ENCODE measurements around the gene B3GALNT2.

Gene B3GALNT2

DNA sequence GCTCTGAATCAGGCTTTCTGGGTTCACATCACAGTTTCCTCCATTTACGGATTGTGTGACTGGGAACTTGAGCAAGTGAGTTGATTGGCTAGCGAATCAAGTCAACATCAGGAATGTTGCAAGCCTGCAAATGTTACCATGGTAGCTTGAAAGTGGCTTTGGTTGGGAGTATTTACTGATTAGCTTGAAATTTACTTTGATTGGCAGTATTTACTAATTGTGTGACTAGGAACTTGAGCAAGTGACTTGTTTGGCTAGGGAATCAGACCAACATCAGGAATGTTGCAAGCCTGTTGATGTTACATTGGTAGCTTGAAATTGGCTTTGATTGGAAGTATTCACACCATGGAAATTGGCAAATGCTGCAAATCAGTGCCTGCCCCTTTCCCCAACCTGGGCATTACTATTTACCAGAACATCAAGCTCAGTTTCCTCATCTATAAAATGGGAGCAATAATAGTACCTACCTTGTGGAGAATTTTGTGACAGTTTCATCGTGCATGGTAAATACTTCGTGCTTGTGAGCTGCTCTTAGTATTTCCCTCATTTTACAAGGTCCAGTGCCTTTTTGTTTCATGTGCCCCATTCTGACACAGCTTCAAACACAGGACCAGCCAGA is 23.1 kb upstream of the B3GALNT2 start:
- no peaks in the 10 kb centered on the region for H3K9me3 ChIP-seq (ENCODE audit: control insufficient read depth, low read length)
- no peak overlapping the region for H3K4me3 ChIP-seq (ENCODE audit: insufficient read depth, low read depth, low read length, poor library complexity, severe bottlenecking)
- no peak overlapping the region for H3K27ac ChIP-seq (ENCODE audit: insufficient read depth, low read length, poor library complexity, severe bottlenecking)
- H3K36me3 ChIP-seq (ENCODE audit: control insufficient read depth, insufficient read depth, low read length), result no peaks in the 10 kb centered on the region
- H3K27me3 ChIP-seq (replicated peaks; ENCODE audit: control insufficient read depth, insufficient read depth, low read length, poor library complexity, severe bottlenecking), result no peaks in the 10 kb centered on the region
- no peak for DNase-seq
- H3K4me1 ChIP-seq (ENCODE audit: control insufficient read depth, insufficient read depth, low read length, poor library complexity, severe bottlenecking), result no peaks in the 10 kb centered on the region

- Histone ChIP-seq H3K9me3 (ENCODE audit: control insufficient read depth, low read length) (no peaks in the 10 kb centered on the region), H3K36me3 (ENCODE audit: control insufficient read depth, insufficient read depth, low read length) (no peaks in the 10 kb centered on the region), H3K4me3 (ENCODE audit: insufficient read depth, low read depth, low read length, poor library complexity, severe bottlenecking) (no peak overlapping the region), H3K27me3 (replicated peaks; ENCODE audit: control insufficient read depth, insufficient read depth, low read length, poor library complexity, severe bottlenecking) (no peaks in the 10 kb centered on the region), H3K4me1 (ENCODE audit: control insufficient read depth, insufficient read depth, low read length, poor library complexity, severe bottlenecking) (no peaks in the 10 kb centered on the region), H3K27ac (ENCODE audit: insufficient read depth, low read length, poor library complexity, severe bottlenecking) (no peak overlapping the region)
- DNase-seq, result no peak
These were observed 21.1 kb upstream of the B3GALNT2 start for GRCh38 chr1:235525314-235525713.

- Histone ChIP-seq H3K36me3 (ENCODE audit: control insufficient read depth, insufficient read depth, low read length) (no peaks in the 10 kb centered on the region), H3K4me3 (ENCODE audit: insufficient read depth, low read depth, low read length, poor library complexity, severe bottlenecking) (no peak overlapping the region), H3K27me3 (replicated peaks; ENCODE audit: control insufficient read depth, insufficient read depth, low read length, poor library complexity, severe bottlenecking) (no peaks in the 10 kb centered on the region), H3K27ac (ENCODE audit: insufficient read depth, low read length, poor library complexity, severe bottlenecking) (no peak overlapping the region), H3K9me3 (ENCODE audit: control insufficient read depth, low read length) (no peaks in the 10 kb centered on the region), H3K4me1 (ENCODE audit: control insufficient read depth, insufficient read depth, low read length, poor library complexity, severe bottlenecking) (no peaks in the 10 kb centered on the region)
- DNase-seq, result no peak
These were observed 12.7 kb upstream of the B3GALNT2 start for GRCh38 chr1:235516862-235517446.

DNA sequence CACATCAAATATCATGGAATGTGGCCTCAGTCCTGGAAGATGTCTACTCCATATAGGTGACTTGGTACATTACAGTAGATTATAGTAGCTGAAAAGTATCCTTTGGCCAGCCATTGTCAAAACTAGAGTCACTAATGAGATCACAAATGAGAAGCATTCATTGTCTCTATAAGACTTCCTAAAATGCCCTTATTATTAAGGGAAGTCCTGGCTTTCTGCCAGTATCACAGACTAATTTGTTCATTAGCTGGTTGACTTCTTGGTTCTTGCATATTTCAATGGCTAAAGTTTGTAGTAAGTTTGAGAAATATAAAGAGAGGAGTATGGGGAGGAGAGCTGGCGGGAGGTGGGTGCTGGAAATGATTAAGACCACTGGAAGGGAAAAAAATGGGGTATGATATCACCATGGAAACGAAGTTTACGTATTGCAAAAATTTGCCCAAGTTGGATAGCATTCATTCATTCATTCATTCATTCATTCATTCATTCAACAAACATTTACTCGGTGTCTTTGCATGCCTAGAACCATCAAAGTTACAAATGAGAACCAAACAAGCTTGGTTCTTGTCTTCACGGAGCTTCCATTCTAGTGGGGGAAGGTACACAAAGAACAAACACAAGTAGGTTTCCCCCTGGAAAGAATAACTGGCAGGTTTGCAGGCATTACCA is 11.7 kb upstream of the B3GALNT2 start:
- no peak for DNase-seq
- H3K4me3 ChIP-seq (ENCODE audit: insufficient read depth, low read depth, low read length, poor library complexity, severe bottlenecking), result no peak overlapping the region
- no peaks in the 10 kb centered on the region for H3K9me3 ChIP-seq (ENCODE audit: control insufficient read depth, low read length)
- H3K27ac ChIP-seq (ENCODE audit: insufficient read depth, low read length, poor library complexity, severe bottlenecking), result no peak overlapping the region
- no peaks in the 10 kb centered on the region for H3K27me3 ChIP-seq (replicated peaks; ENCODE audit: control insufficient read depth, insufficient read depth, low read length, poor library complexity, severe bottlenecking)
- no peaks in the 10 kb centered on the region for H3K4me1 ChIP-seq (ENCODE audit: control insufficient read depth, insufficient read depth, low read length, poor library complexity, severe bottlenecking)
- no peaks in the 10 kb centered on the region for H3K36me3 ChIP-seq (ENCODE audit: control insufficient read depth, insufficient read depth, low read length)

- H3K27me3 ChIP-seq (replicated peaks; ENCODE audit: control insufficient read depth, insufficient read depth, low read length, poor library complexity, severe bottlenecking), result no peaks in the 10 kb centered on the region
- H3K27ac ChIP-seq (ENCODE audit: insufficient read depth, low read length, poor library complexity, severe bottlenecking), result no peak overlapping the region
- H3K9me3 ChIP-seq (ENCODE audit: control insufficient read depth, low read length), result no peaks in the 10 kb centered on the region
- H3K4me1 ChIP-seq (ENCODE audit: control insufficient read depth, insufficient read depth, low read length, poor library complexity, severe bottlenecking), result no peaks in the 10 kb centered on the region
- H3K36me3 ChIP-seq (ENCODE audit: control insufficient read depth, insufficient read depth, low read length), result no peaks in the 10 kb centered on the region
- peak in 1 of 3 donors; percentile 22 for DNase-seq
- H3K4me3 ChIP-seq (ENCODE audit: insufficient read depth, low read depth, low read length, poor library complexity, severe bottlenecking), result no peak overlapping the region
These were observed 9.5 kb upstream of the B3GALNT2 start for GRCh38 chr1:235513495-235514366.

DNA sequence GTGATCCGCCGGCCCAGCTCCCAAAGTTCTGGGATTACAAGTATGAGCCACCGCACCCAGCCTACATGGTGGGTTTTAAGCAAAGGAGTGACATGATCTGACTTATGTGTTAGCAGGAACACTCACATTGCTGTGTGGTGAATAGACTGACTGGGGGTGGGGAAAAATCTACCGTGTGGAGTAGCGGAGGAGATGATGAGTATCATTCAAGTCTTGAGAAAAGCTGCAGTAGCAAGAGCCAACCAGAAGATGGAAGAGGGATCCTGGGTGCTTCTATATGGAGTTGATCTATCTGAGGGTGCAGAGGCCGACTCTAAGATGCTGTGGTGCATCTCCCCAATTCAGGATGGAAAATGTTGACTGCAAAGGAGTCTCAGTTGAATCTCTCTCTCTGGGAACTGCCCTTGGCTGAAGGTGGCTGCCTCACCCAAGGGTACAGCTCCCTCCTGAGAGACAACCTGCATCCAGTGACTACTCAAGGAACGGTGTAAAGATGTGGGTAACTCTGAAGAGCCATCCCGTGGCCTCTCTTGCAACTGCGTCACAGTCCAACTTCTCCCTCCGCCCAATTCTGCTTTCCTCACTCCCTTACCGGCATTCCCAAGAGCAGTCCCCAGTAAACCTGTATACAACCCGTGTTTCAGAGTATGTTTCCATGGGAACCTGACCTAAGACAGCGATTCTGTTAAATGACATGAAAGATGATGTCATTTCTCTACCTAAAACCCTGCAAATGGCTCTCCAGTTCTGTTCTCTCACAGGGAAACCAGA is 7.4 kb upstream of the B3GALNT2 start:
- Histone ChIP-seq H3K4me1 (ENCODE audit: control insufficient read depth, insufficient read depth, low read length, poor library complexity, severe bottlenecking) (no peaks in the 10 kb centered on the region), H3K4me3 (ENCODE audit: insufficient read depth, low read depth, low read length, poor library complexity, severe bottlenecking) (no peak overlapping the region), H3K27ac (ENCODE audit: insufficient read depth, low read length, poor library complexity, severe bottlenecking) (no peak overlapping the region), H3K9me3 (ENCODE audit: control insufficient read depth, low read length) (no peaks in the 10 kb centered on the region), H3K36me3 (ENCODE audit: control insufficient read depth, insufficient read depth, low read length) (no peaks in the 10 kb centered on the region), H3K27me3 (replicated peaks; ENCODE audit: control insufficient read depth, insufficient read depth, low read length, poor library complexity, severe bottlenecking) (no peaks in the 10 kb centered on the region)
- no peak for DNase-seq

DNA sequence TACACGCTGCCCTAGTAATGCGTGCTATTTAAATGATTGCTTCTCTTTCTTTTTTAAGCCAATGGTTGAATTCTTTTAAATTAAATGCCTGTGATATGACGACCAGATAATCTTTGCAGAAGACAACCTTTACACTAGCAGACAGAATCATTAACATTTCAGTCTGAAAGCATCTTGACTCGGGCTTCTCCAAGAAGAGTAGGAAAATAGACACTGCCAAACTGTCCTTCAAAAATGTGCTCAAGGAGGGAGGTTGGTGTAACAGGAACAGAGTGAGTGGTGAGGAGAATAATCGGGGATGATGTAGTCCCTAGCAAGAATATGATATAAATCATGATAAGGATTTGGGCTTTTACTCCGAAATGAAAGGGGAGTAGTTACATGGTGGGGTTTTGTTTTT is 6.6 kb upstream of the B3GALNT2 start:
- no peaks in the 10 kb centered on the region for H3K36me3 ChIP-seq (ENCODE audit: control insufficient read depth, insufficient read depth, low read length)
- no peaks in the 10 kb centered on the region for H3K27me3 ChIP-seq (replicated peaks; ENCODE audit: control insufficient read depth, insufficient read depth, low read length, poor library complexity, severe bottlenecking)
- H3K9me3 ChIP-seq (ENCODE audit: control insufficient read depth, low read length), result no peaks in the 10 kb centered on the region
- no peak overlapping the region for H3K4me3 ChIP-seq (ENCODE audit: insufficient read depth, low read depth, low read length, poor library complexity, severe bottlenecking)
- DNase-seq, result no peak
- no peak overlapping the region for H3K27ac ChIP-seq (ENCODE audit: insufficient read depth, low read length, poor library complexity, severe bottlenecking)
- H3K4me1 ChIP-seq (ENCODE audit: control insufficient read depth, insufficient read depth, low read length, poor library complexity, severe bottlenecking), result no peaks in the 10 kb centered on the region

GRCh38 chr1:235507623-235508022 is 3.4 kb upstream of the B3GALNT2 start:
- H3K27me3 ChIP-seq (replicated peaks; ENCODE audit: control insufficient read depth, insufficient read depth, low read length, poor library complexity, severe bottlenecking), result no peaks in the 10 kb centered on the region
- no peak for DNase-seq
- H3K36me3 ChIP-seq (ENCODE audit: control insufficient read depth, insufficient read depth, low read length), result no peaks in the 10 kb centered on the region
- no peaks in the 10 kb centered on the region for H3K9me3 ChIP-seq (ENCODE audit: control insufficient read depth, low read length)
- H3K4me1 ChIP-seq (ENCODE audit: control insufficient read depth, insufficient read depth, low read length, poor library complexity, severe bottlenecking), result peaks cover 4% of the 10 kb centered on the region
- H3K4me3 ChIP-seq (ENCODE audit: insufficient read depth, low read depth, low read length, poor library complexity, severe bottlenecking), result no peak overlapping the region
- no peak overlapping the region for H3K27ac ChIP-seq (ENCODE audit: insufficient read depth, low read length, poor library complexity, severe bottlenecking)

DNA sequence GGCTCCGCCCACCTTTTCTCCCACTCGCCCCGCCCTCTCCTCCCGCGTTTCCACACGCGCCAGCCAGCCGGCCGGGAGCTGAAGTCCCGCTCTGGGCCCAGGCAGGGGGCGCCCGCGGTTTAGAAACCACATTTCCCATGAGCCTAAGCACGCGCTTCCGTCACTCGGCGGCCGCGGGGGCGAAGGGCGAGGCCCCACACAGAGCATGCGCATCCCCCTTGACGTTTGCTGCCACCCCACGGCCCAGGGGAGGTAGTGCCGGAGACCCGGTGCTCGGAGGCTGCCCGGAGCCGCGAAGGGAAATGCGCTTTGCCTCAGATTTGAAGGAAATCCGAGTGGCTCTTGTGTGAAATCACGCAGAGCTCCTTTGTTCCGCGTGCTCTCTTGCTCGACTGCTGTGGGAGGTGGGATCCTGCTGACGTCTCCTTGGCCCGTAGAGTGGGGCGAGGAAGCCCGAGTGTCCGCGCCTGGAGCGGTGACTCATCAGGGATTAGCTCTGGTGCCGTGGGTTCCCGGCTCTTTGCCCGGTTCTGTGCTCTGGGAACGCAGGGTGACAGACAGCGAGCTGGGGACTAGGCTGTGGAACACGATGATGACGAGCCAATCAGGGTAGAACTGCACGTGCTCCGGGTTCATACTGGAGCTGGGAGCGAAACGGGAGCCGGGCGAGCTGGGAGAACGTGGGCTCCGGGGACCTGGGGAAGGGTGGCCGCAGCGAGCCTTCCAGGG is 406 bp upstream of the B3GALNT2 start:
- DNase-seq, result peak; percentile 96 to 97 (median 97)
- Histone ChIP-seq H3K4me1 (ENCODE audit: control insufficient read depth, insufficient read depth, low read length, poor library complexity, severe bottlenecking) (peaks cover 4% of the 10 kb centered on the region), H3K36me3 (ENCODE audit: control insufficient read depth, insufficient read depth, low read length) (no peaks in the 10 kb centered on the region), H3K4me3 (ENCODE audit: insufficient read depth, low read depth, low read length, poor library complexity, severe bottlenecking) (peak overlapping the region; percentile 88), H3K27me3 (replicated peaks; ENCODE audit: control insufficient read depth, insufficient read depth, low read length, poor library complexity, severe bottlenecking) (no peaks in the 10 kb centered on the region), H3K9me3 (ENCODE audit: control insufficient read depth, low read length) (no peaks in the 10 kb centered on the region), H3K27ac (ENCODE audit: insufficient read depth, low read length, poor library complexity, severe bottlenecking) (peak overlapping the region; percentile 95)
